ENCODE measurements around the gene TTK.
A peak's percentile ranks its signal among the peaks of the same experiment; 100 is the strongest.

Gene TTK

GRCh38 chr6:80004173-80005072 is at the start of gene TTK:
TSS of gene TTK (plus strand) at chr6:80004649. CDS start at chr6:80005844, 1,195 bp downstream.
- peak; percentile 94 for DNase-seq

GRCh38 chr6:79954849-79955248 is 49.6 kb upstream of the TTK start:
- DNase-seq: no peak

- no peak for DNase-seq
These were observed 39.8 kb upstream of the TTK start for GRCh38 chr6:79964607-79965081.

- DNase-seq: no peak
These were observed 37.3 kb upstream of the TTK start for GRCh38 chr6:79967178-79967577.

- no peak for DNase-seq
These were observed 34.7 kb upstream of the TTK start for GRCh38 chr6:79969784-79970183.

GRCh38 chr6:79971193-79971592 is 33.3 kb upstream of the TTK start:
- no peak for DNase-seq

- no peak for DNase-seq
These were observed 22.8 kb upstream of the TTK start for GRCh38 chr6:79981652-79982051.

- peak; percentile 25 for DNase-seq
These were observed 20.2 kb upstream of the TTK start for GRCh38 chr6:79984261-79984660.

- DNase-seq: no peak
These were observed 19.3 kb upstream of the TTK start for GRCh38 chr6:79985128-79985527.

- no peak for DNase-seq
These were observed 14.8 kb upstream of the TTK start for GRCh38 chr6:79989641-79990040.

- DNase-seq: no peak
These were observed 11.2 kb upstream of the TTK start for GRCh38 chr6:79993012-79993910.

GRCh38 chr6:79993911-79994309 is 10.5 kb upstream of the TTK start:
- no peak for DNase-seq

- DNase-seq: no peak
These were observed 6.7 kb upstream of the TTK start for GRCh38 chr6:79997728-79998127.

GRCh38 chr6:80001337-80001736 is 3.1 kb upstream of the TTK start:
- DNase-seq: no peak

GRCh38 chr6:80003826-80004172 is 650 bp upstream of the TTK start:
- DNase-seq: no peak

- DNase-seq: no peak
These were observed 957 bp downstream of the TTK start for GRCh38 chr6:80005406-80005805.

GRCh38 chr6:80006541-80006940 is 2.1 kb downstream of the TTK start:
- DNase-seq: no peak

GRCh38 chr6:80009531-80009930 is 5.1 kb downstream of the TTK start:
- DNase-seq: no peak

GRCh38 chr6:80010288-80010687 is 5.8 kb downstream of the TTK start:
- no peak for DNase-seq

GRCh38 chr6:80015839-80016435 is 11.5 kb downstream of the TTK start:
- DNase-seq: no peak

GRCh38 chr6:80020381-80021120 is 16.1 kb downstream of the TTK start:
- DNase-seq: no peak

- no peak for DNase-seq
These were observed 16.7 kb downstream of the TTK start for GRCh38 chr6:80021131-80021530.

GRCh38 chr6:80021591-80021990 is 17.1 kb downstream of the TTK start:
- DNase-seq: no peak
